VCaP (cell line): ENCODE results near the gene RAB12.
"Not testable (repeated sequence)": the region's sequence is repeated elsewhere in the genome, so short reads cannot be mapped to it uniquely, and the experiment has no call there.

Experiments
- H3K27ac ChIP-seq: fragments of 450-650 bp; 2 replicates; pipeline ENCODE4 v1.5.1; 2017
- TF ChIP-seq, protein P1 (sequence below): fragments of 450-650 bp; conservative IDR thresholded peaks from 2 replicates; pipeline ENCODE4 v1.5.1; 2017; ENCODE audit warnings: mild to moderate bottlenecking, moderate library complexity

The RAB12 gene

GRCh38 chr18:8615397-8616027, 6.3 kb downstream of the RAB12 start:
- H3K27ac ChIP-seq, result no peak overlapping the region
- TF ChIP-seq, protein P1, sequence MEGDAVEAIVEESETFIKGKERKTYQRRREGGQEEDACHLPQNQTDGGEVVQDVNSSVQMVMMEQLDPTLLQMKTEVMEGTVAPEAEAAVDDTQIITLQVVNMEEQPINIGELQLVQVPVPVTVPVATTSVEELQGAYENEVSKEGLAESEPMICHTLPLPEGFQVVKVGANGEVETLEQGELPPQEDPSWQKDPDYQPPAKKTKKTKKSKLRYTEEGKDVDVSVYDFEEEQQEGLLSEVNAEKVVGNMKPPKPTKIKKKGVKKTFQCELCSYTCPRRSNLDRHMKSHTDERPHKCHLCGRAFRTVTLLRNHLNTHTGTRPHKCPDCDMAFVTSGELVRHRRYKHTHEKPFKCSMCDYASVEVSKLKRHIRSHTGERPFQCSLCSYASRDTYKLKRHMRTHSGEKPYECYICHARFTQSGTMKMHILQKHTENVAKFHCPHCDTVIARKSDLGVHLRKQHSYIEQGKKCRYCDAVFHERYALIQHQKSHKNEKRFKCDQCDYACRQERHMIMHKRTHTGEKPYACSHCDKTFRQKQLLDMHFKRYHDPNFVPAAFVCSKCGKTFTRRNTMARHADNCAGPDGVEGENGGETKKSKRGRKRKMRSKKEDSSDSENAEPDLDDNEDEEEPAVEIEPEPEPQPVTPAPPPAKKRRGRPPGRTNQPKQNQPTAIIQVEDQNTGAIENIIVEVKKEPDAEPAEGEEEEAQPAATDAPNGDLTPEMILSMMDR, result no peak

GRCh38 chr18:8616028-8616401, 6.8 kb downstream of the RAB12 start:
- TF ChIP-seq, protein P1, result no peak
- no peak overlapping the region for H3K27ac ChIP-seq

DNA sequence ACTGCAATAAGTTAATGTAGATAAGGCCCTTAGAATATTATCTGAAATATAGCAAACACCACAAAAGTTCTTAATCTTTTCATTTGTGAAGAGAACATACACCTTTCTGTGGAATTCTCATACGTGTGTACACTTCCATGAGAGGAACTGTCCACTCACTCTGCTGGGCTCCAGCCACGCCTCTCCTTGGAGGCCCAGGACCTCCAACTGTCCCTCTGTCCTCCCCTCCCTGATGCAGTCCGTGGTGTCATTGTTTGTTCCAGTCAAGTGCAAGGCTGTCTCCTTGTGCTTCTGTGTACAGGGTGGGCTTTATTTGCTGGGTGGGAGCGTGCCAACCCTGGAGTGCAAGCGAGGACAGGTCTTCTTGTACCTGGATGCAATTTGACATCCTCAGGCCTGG, 8.7 kb downstream of the RAB12 start:
- TF ChIP-seq, protein P1, result no peak
- no peak overlapping the region for H3K27ac ChIP-seq

DNA sequence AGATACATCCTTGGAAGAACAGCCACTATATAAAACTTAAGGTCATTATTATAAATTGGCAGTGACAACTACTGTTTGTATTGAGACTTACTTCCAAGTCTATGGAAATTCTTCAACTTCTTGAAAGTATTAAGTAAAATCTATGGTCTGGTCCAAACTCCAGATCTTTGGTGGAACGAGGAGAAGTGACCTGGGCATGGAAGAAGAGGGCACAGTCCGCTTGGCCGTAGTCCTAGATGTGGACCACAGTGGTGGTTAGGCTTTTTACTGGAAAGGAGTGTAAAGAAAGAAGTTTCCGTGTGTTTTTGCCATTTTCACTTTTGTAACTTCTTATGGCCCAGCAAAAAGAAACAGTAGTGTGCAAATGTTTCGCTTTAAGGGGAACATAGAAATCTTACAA, 9.8 kb downstream of the RAB12 start:
- no peak overlapping the region for H3K27ac ChIP-seq

GRCh38 chr18:8619835-8620577, 10.8 kb downstream of the RAB12 start:
- no peak overlapping the region for H3K27ac ChIP-seq
- TF ChIP-seq, protein P1, result no peak

More for the DNA sequence above, 9.8 kb downstream of the RAB12 start:
- TF ChIP-seq, protein P1, result no peak

GRCh38 chr18:8620845-8621244, 11.6 kb downstream of the RAB12 start:
- H3K27ac ChIP-seq, result no peak overlapping the region
- TF ChIP-seq, protein P1, result no peak

- not testable (repeated sequence) for H3K27ac ChIP-seq
These were observed 13.4 kb downstream of the RAB12 start for GRCh38 chr18:8622625-8623024.

GRCh38 chr18:8623549-8624106, 14.4 kb downstream of the RAB12 start:
- H3K27ac ChIP-seq, result no peak overlapping the region
- TF ChIP-seq, protein P1, result no peak
